Neural crest cell (in vitro differentiated cells): ENCODE data around the gene LRP1-AS. TPM values are rescaled to one million over a fixed set of nuclear protein-coding genes. Genes with fewer than 3 reads are reported as not detected.

Experiments used
- DNase-seq: peaks from one replicate; pipeline ENCODE4 v3.0.0; 2021; ENCODE audit warnings: low read depth, mixed read lengths, low spot score
- H3K27ac Mint-ChIP-seq: one replicate; pipeline ENCODE4 v1.8.0; 2021; ENCODE audit warnings: mild to moderate bottlenecking, mixed read lengths; ENCODE audit not compliant: unreplicated experiment
- H3K27me3 Mint-ChIP-seq: 2 replicates; pipeline ENCODE4 v1.8.0; 2021; ENCODE audit warnings: low read depth, mild to moderate bottlenecking, mixed read lengths
- H3K36me3 Mint-ChIP-seq: 2 replicates; pipeline ENCODE4 v1.8.0; 2021; ENCODE audit warnings: low read depth, mild to moderate bottlenecking, mixed read lengths
- H3K4me1 Mint-ChIP-seq: 2 replicates; pipeline ENCODE4 v1.8.0; 2021; ENCODE audit warnings: mixed read lengths
- H3K4me3 Mint-ChIP-seq: one replicate; pipeline ENCODE4 v1.8.0; 2021; ENCODE audit warnings: mild to moderate bottlenecking, mixed read lengths
- H3K9me3 Mint-ChIP-seq: 2 replicates; pipeline ENCODE4 v1.8.0; 2021; ENCODE audit warnings: mixed read lengths
- CTCF ChIP-seq: fragments of 200-600 bp; sonication (generic); conservative IDR thresholded peaks from 2 replicates; pipeline ENCODE4 v1.5.0; 2021; ENCODE audit warnings: antibody characterized with exemption, mild to moderate bottlenecking
- total RNA-seq: library from RNA; stranded (reverse); gene quantifications from 2 replicates; pipeline ENCODE4 v1.2.1, GENCODE V29; 2021

The LRP1-AS gene
- total RNA-seq, 1 donor from 2014 or later: not detected

GRCh38 chr12:57176139-57176477 is 28.7 kb upstream of the LRP1-AS start:
- H3K4me3 Mint-ChIP-seq: no peak overlapping the region
- no peak overlapping the region for H3K27ac Mint-ChIP-seq
- DNase-seq: no peak
- peak; percentile 11 for TF ChIP-seq CTCF
- peaks cover 11% of the 10 kb centered on the region for H3K4me1 Mint-ChIP-seq
- no peaks in the 10 kb centered on the region for H3K9me3 Mint-ChIP-seq
- H3K36me3 Mint-ChIP-seq: peaks cover 8% of the 10 kb centered on the region
- no peaks in the 10 kb centered on the region for H3K27me3 Mint-ChIP-seq

GRCh38 chr12:57175428-57176138 is 28.2 kb upstream of the LRP1-AS start:
- no peak overlapping the region for H3K27ac Mint-ChIP-seq

GRCh38 chr12:57173683-57174082 is 26.3 kb upstream of the LRP1-AS start:
- Mint-ChIP-seq H3K27ac (no peak overlapping the region), H3K4me3 (no peak overlapping the region), H3K36me3 (peaks cover 6% of the 10 kb centered on the region)

More at GRCh38 chr12:57175428-57176138, 28.2 kb upstream of the LRP1-AS start:
- TF ChIP-seq CTCF: peak; percentile 72
- Mint-ChIP-seq H3K36me3 (peaks cover 8% of the 10 kb centered on the region), H3K4me1 (peaks cover 13% of the 10 kb centered on the region), H3K4me3 (no peak overlapping the region), H3K9me3 (no peaks in the 10 kb centered on the region), H3K27me3 (no peaks in the 10 kb centered on the region)
- DNase-seq: peak; percentile 84

GRCh38 chr12:57173089-57173488 is 25.7 kb upstream of the LRP1-AS start:
- Mint-ChIP-seq H3K4me3 (no peak overlapping the region), H3K36me3 (peaks cover 4% of the 10 kb centered on the region), H3K4me1 (peaks cover 13% of the 10 kb centered on the region), H3K27ac (no peak overlapping the region), H3K27me3 (no peaks in the 10 kb centered on the region), H3K9me3 (no peaks in the 10 kb centered on the region)
- DNase-seq: peak; percentile 37
- peak; percentile 64 for TF ChIP-seq CTCF

More at GRCh38 chr12:57173683-57174082, 26.3 kb upstream of the LRP1-AS start:
- DNase-seq: no peak
- Mint-ChIP-seq H3K9me3 (no peaks in the 10 kb centered on the region), H3K27me3 (no peaks in the 10 kb centered on the region), H3K4me1 (peaks cover 13% of the 10 kb centered on the region)
- no peak for TF ChIP-seq CTCF

GRCh38 chr12:57171668-57172067 is 24.2 kb upstream of the LRP1-AS start:
- DNase-seq: no peak
- H3K4me1 Mint-ChIP-seq: peaks cover 13% of the 10 kb centered on the region
- no peaks in the 10 kb centered on the region for H3K9me3 Mint-ChIP-seq
- peaks cover 4% of the 10 kb centered on the region for H3K36me3 Mint-ChIP-seq
- H3K27me3 Mint-ChIP-seq: no peaks in the 10 kb centered on the region
- H3K27ac Mint-ChIP-seq: no peak overlapping the region
- no peak for TF ChIP-seq CTCF
- H3K4me3 Mint-ChIP-seq: no peak overlapping the region
